IPS-15b (cell line): ENCODE data around the gene CFLAR.

Source experiments
- H3K27me3 ChIP-seq: one replicate; pipeline ENCODE4 v1.6.1; 2013; ENCODE audit warnings: low read length; ENCODE audit not compliant: control insufficient read depth, insufficient read depth
- H3K36me3 ChIP-seq: one replicate; pipeline ENCODE4 v1.6.1; 2013; ENCODE audit warnings: low read length; ENCODE audit not compliant: control insufficient read depth, insufficient read depth
- H3K4me1 ChIP-seq: one replicate; pipeline ENCODE4 v1.6.1; 2013; ENCODE audit warnings: mild to moderate bottlenecking, low read length; ENCODE audit not compliant: control insufficient read depth, insufficient read depth
- H3K4me3 ChIP-seq: one replicate; pipeline ENCODE4 v1.5.1; 2013; ENCODE audit warnings: low read depth, low read length
- H3K9ac ChIP-seq: one replicate; pipeline ENCODE4 v1.6.1; 2013; ENCODE audit warnings: low read depth, mild to moderate bottlenecking, low read length
- H3K9me3 ChIP-seq: one replicate; pipeline ENCODE4 v1.6.1; 2013; ENCODE audit warnings: mild to moderate bottlenecking, low read length; ENCODE audit not compliant: control insufficient read depth, insufficient read depth

The CFLAR gene

DNA sequence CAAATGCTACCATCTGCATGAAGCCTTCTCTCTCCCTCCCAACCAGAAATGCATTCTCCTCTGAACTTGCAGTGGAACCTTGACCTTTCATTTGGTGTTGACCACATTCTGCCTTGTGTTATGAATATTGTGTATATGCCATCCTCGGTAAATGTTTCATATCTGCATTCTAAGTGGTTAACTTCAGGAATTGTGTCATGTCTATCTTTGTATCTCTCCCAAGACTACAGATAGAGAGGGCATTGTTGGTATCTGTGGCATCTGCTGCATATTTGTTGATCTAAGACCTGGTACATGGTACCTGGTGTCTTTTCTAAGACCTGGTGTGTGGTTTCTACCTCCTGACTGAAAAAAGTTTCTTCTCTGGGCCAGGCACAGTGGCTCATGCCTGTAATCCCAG lies 101.0 kb downstream of the CFLAR start:
- H3K9me3 ChIP-seq, result no peaks in the 10 kb centered on the region
- H3K27me3 ChIP-seq, result no peaks in the 10 kb centered on the region
- H3K36me3 ChIP-seq, result no peaks in the 10 kb centered on the region
- H3K4me1 ChIP-seq, result peaks cover 9% of the 10 kb centered on the region
- H3K9ac ChIP-seq, result no peak overlapping the region
- H3K4me3 ChIP-seq, result no peak overlapping the region

DNA sequence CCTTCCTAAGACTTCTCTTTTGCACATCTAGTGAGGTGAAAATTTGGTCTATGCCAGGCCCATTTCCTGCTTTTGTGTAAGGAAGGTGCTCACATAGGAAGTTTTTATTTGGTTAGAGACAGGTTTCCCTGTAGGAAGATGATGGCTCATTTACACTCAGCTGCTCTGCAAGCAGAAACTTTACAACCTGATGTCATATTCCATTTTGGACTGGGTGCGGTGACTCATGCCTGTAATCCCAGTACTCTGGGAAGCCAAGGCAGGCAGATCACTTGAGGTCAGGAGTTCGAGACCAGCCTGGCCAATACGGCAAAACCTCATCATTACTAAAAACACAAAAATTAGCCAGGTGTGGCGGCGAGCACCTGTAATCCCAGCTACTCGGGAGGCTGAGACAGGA lies 102.8 kb downstream of the CFLAR start:
- Histone ChIP-seq H3K27me3 (no peaks in the 10 kb centered on the region), H3K36me3 (no peaks in the 10 kb centered on the region), H3K9ac (no peak overlapping the region), H3K4me1 (peaks cover 9% of the 10 kb centered on the region), H3K4me3 (no peak overlapping the region), H3K9me3 (no peaks in the 10 kb centered on the region)

DNA sequence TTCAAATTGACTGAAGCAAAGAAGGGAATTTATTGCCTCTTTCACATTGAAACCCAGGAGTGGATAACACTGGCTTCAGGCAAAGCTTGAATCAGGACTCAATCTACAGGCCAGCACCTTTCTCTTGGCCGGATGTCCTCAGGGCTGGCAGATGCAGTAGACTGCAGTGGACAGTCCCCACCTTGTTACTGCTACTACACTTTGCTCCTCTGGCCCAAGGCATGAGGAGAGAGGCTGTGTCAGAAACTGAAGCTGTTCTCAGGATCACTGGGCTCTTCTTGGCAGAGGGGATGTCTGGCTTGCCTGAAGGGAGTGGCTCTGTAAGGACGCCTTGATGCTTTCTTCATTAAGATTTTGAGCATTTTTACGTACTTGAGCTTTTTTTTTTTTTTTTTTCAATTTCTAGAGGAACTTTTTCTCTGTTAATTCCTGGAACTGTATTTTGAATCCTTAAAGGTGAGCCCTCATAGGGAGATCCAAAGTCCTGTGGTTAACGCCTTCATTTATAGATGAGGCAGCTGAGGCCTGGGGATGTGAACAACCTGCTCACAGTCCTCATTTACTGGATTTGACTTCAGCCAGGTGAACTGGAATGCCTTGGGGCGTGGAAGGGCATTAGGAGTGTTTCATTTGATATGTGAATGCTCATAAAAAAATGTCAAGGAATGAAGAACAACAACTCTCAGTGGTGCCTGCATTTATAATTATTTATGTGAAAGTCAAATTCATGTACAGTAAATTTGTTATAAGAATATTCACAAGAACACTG lies 103.5 kb downstream of the CFLAR start:
- Histone ChIP-seq H3K36me3 (no peaks in the 10 kb centered on the region), H3K9me3 (no peaks in the 10 kb centered on the region), H3K4me3 (no peak overlapping the region), H3K9ac (no peak overlapping the region), H3K4me1 (peaks cover 9% of the 10 kb centered on the region), H3K27me3 (no peaks in the 10 kb centered on the region)

DNA sequence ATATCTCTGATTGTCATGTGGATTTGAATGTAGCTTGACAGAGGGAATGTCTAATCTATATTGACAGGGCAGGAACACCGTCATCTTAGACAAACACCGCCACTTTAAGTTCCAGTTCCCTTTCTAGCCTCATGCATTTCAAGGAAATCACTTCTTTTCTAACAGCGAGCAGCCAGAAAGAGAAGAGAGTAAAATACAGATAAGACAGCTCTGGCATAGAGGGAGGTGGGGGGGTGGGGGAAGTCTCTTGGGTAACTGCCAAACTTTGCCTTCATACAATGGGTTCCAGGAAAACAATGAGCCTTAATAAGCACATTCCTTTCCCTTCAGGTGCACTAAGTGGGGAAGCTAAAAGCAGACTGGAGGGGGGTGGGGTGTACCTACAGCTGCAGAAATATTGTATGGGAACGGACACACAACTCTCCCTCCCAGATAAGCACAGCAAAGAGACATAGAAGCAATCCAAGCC lies 104.2 kb downstream of the CFLAR start:
- Histone ChIP-seq H3K4me3 (no peak overlapping the region), H3K27me3 (no peaks in the 10 kb centered on the region), H3K4me1 (peaks cover 9% of the 10 kb centered on the region), H3K36me3 (no peaks in the 10 kb centered on the region), H3K9ac (peak overlapping the region; percentile 9), H3K9me3 (no peaks in the 10 kb centered on the region)

DNA sequence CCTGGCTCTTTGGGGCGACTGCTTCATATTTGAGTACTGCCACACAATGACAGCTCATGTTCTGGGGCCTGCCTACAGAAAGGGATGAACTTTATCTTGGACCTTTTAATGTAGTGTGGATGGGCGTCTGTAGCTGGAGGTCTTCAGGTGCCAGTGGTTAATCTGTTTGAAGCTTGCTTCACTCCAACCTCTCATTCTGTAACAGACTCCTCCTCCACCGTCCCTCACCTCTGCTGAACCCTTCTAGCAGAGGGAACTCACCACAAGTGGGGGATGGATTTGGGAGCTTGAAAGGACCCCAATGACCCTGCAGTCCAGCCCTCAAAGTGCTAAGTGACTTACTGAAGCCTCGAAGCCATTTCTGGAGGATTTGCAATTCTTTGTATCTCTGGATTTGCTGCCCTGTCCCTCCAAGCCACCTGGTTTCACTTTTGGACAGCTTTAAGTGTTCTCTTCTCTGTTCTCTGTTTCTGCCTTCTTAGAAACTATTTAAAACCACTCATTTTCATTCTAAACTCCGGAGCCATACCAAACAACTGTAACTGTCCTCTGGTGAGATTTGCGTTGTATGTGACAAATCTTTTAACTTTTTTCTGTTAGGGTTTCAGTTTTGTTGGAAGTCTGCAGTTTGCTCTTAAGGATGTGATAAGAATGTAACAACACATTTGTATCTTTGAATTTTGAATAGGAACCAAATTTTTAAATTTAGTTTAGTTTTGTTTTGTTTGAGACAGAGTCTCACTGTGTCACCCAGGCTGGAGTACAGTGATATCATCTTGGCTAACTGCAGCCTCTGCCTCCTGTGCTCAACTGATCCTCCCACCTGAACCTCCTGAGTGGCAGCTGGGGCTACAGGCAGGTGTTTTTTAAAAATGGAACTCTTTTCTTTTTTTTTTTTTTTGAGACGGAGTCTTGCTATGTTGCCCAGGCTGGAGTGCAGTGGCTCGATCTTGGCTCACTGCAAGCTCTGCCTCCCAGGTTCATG lies 107.4 kb downstream of the CFLAR start:
- Histone ChIP-seq H3K9me3 (no peaks in the 10 kb centered on the region), H3K36me3 (no peaks in the 10 kb centered on the region), H3K9ac (no peak overlapping the region), H3K27me3 (no peaks in the 10 kb centered on the region), H3K4me1 (peaks cover 9% of the 10 kb centered on the region), H3K4me3 (no peak overlapping the region)
